ENCODE measurements around the gene KAT2B. TPM values are rescaled to one million over a fixed set of nuclear protein-coding genes. Genes with fewer than 3 reads are reported as not detected.

The KAT2B gene
- total and polyA plus RNA-seq, 11 donors = 19.4 to 82.8 (median 66.0) TPM

DNA sequence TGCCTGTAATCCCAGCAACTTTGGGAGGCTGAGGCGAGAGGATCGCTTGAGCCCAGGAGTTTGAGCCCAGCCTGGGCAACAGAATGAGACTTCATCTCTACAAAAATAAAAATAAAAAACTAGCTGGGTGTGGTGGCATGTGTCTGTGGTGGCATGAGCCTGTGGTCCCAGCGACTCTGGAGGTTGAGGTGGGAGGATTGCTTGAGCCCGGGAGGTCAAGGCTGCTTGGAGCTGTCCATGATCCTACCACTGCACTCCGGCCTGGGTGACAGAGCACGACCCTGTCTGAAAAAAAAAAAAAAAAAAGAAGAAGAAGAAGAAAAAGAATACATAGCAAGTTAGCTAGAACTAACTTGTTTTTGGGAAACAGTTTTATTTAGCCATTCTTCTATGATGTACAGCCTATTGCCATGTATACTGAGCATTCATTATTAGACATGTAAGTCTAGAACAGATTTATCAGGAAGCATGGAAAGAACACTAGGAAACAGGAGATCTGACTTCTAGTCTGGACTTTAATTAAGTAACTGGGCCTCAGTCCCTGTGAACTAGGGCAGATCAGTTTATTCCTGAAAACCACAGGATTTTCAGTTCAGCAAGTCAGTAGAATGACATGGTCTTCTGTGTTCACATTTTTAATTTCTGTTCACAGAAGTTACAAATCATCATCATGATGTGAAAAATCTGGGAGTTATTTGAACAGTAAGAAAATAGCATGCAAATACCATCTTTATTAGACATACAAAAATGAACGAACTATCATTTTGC, 65.5 kb downstream of the KAT2B start:
- TF ChIP-seq, protein P1, sequence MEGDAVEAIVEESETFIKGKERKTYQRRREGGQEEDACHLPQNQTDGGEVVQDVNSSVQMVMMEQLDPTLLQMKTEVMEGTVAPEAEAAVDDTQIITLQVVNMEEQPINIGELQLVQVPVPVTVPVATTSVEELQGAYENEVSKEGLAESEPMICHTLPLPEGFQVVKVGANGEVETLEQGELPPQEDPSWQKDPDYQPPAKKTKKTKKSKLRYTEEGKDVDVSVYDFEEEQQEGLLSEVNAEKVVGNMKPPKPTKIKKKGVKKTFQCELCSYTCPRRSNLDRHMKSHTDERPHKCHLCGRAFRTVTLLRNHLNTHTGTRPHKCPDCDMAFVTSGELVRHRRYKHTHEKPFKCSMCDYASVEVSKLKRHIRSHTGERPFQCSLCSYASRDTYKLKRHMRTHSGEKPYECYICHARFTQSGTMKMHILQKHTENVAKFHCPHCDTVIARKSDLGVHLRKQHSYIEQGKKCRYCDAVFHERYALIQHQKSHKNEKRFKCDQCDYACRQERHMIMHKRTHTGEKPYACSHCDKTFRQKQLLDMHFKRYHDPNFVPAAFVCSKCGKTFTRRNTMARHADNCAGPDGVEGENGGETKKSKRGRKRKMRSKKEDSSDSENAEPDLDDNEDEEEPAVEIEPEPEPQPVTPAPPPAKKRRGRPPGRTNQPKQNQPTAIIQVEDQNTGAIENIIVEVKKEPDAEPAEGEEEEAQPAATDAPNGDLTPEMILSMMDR (IDR thresholded peaks at IDR 0.05) = no peak
- no peak for TF ChIP-seq POLR2A (IDR thresholded peaks at IDR 0.05)
- H3K27ac ChIP-seq = peak overlapping the region in 1 of 12 donors; percentile 51
- DNase-seq (no peak), ATAC-seq (no peak)
- no peaks in the 10 kb centered on the region for H3K9me3 ChIP-seq
- peaks cover 0 to 16% (median 0%) of the 10 kb centered on the region in 12 donors for H3K4me1 ChIP-seq
- no peak overlapping the region for H3K4me3 ChIP-seq
- WGBS, 4 donors = 65 to 92% (median 77%) methylated on average over 7 of the region's 7 CpGs
- no peaks in the 10 kb centered on the region for H3K27me3 ChIP-seq
- intact Hi-C loops (cut with DNase I) = no loop called here
- H3K36me3 ChIP-seq = peaks cover 0 to 22% (median 8%) of the 10 kb centered on the region in 9 donors

DNA sequence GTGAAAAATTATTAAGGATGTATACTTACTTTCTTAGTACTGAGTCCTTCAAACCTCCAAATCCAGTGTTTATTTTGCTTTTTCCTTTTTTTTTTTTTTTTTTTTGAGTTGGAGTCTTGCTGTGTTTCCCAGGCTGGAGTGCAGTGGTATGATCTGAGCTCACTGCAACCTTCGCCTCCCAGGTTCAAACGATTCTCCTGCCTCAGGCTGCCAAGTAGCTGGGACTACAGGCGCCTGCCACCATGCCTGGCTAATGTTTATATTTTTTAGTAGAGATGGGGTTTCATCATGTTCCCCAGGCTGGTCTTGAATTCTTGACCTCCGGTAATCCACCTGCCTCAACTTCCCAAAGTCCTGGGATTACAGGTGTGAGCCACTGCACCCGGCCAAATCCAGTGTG, 67.5 kb downstream of the KAT2B start:
- WGBS, 4 donors = 90 to 96% (median 93%) methylated on average over 5 of the region's 5 CpGs
- H3K4me1 ChIP-seq = peaks cover 0 to 15% (median 0%) of the 10 kb centered on the region in 12 donors

DNA sequence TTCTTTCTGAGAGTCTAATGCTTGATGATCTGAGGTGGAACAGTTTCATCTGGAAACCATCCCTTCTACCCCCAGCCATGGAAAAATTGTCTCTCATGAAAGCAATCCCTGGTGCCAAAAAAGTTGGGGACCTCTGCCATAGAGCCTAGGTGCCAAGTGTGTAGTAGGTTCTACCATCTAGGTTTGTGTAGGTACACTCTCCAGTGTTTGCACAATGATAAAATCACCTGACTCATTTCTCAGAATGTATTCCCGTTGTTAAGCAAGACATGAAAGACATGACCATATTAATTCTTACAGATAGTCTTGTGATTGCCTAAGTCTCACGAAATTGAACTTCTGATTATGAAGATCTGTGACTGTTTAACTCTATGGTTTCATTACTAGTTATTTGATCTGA, 68.6 kb downstream of the KAT2B start:
- 76 to 90% (median 85%) methylated on average over 2 of the region's 2 CpGs for WGBS, 4 donors
- Histone ChIP-seq H3K36me3 (peaks cover 0 to 33% (median 24%) of the 10 kb centered on the region in 9 donors), H3K4me1 (peaks cover 0 to 6% (median 0%) of the 10 kb centered on the region in 12 donors), H3K4me3 (no peak overlapping the region), H3K27ac (no peak overlapping the region), H3K9me3 (no peaks in the 10 kb centered on the region), H3K27me3 (no peaks in the 10 kb centered on the region)
- ATAC-seq = no peak
- intact Hi-C loops (cut with DNase I) = no loop called here
- TF ChIP-seq, protein P1 (IDR thresholded peaks at IDR 0.05) = no peak
- TF ChIP-seq POLR2A (IDR thresholded peaks at IDR 0.05) = no peak
- no peak for DNase-seq

More for the DNA sequence above, 67.5 kb downstream of the KAT2B start:
- Histone ChIP-seq H3K27me3 (no peaks in the 10 kb centered on the region), H3K4me3 (no peak overlapping the region), H3K27ac (no peak overlapping the region), H3K9me3 (no peaks in the 10 kb centered on the region), H3K36me3 (peaks cover 0 to 23% (median 15%) of the 10 kb centered on the region in 9 donors)
- intact Hi-C loops (cut with DNase I) = no loop called here
- no peak for ATAC-seq
- TF ChIP-seq, protein P1 (IDR thresholded peaks at IDR 0.05) = no peak
- TF ChIP-seq POLR2A (IDR thresholded peaks at IDR 0.05) = no peak
- no peak for DNase-seq

DNA sequence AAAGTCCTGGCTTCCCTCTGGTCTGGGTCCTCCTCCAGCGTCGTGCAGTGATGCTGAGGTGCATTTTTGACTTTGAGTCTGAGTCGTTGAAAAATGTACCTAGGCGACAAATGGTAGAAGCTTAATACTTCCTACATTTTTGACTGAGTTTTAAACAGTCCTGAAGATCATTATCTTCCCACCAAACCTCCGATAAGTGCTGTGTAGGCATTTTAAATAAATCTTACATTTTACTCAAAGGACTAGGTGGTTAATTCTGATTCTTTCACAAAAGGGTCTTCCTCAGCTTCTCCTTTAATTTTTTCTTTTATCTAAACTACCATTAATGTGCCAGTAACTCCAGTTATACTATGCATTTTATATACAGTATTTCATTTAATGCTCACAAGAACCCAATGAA, 70.6 kb downstream of the KAT2B start:
- Histone ChIP-seq H3K36me3 (peaks cover 0 to 51% (median 42%) of the 10 kb centered on the region in 9 donors), H3K27ac (no peak overlapping the region), H3K4me1 (no peaks in the 10 kb centered on the region), H3K27me3 (no peaks in the 10 kb centered on the region), H3K9me3 (no peaks in the 10 kb centered on the region), H3K4me3 (no peak overlapping the region)
- WGBS, 4 donors = 94 to 97% (median 95%) methylated on average over 5 of the region's 5 CpGs
- ATAC-seq = no peak
- no peak for TF ChIP-seq POLR2A (IDR thresholded peaks at IDR 0.05)
- TF ChIP-seq, protein P1 (IDR thresholded peaks at IDR 0.05) = no peak
- no peak for DNase-seq
- intact Hi-C loops (cut with DNase I) = no loop called here
